ENCODE results near the gene PPP2R3B.
"Not testable (repeated sequence)": the region's sequence is repeated elsewhere in the genome, so short reads cannot be mapped to it uniquely, and the experiment has no call there.

PPP2R3B gene

GRCh38 chrX:402857-403256, 16.1 kb upstream of the PPP2R3B start:
- no peak for DNase-seq

- no peak for DNase-seq
Measured at GRCh38 chrX:400258-400657, 13.6 kb upstream of the PPP2R3B start.

GRCh38 chrX:397575-397974, 10.9 kb upstream of the PPP2R3B start:
- no peak for DNase-seq

GRCh38 chrX:394830-395229, 8.1 kb upstream of the PPP2R3B start:
- DNase-seq: no peak

- no peak for DNase-seq
Measured at GRCh38 chrX:392575-392846, 5.8 kb upstream of the PPP2R3B start.

- no peak for DNase-seq
Measured at GRCh38 chrX:391717-392574, 5.2 kb upstream of the PPP2R3B start.

- no peak for DNase-seq
Measured at GRCh38 chrX:390459-390858, 3.8 kb upstream of the PPP2R3B start.

- no peak for DNase-seq
Measured at GRCh38 chrX:389021-389441, 2.3 kb upstream of the PPP2R3B start.

GRCh38 chrX:387729-388128, 1.0 kb upstream of the PPP2R3B start:
- DNase-seq: no peak

GRCh38 chrX:386239-386767, 404 bp downstream of the PPP2R3B start:
- no peak for DNase-seq

- DNase-seq: not testable (repeated sequence)
Measured at GRCh38 chrX:385736-386135, 971 bp downstream of the PPP2R3B start.

- DNase-seq: no peak
Measured at GRCh38 chrX:384861-385260, 1.8 kb downstream of the PPP2R3B start.

GRCh38 chrX:378443-378842, 8.3 kb downstream of the PPP2R3B start:
- no peak for DNase-seq

GRCh38 chrX:376206-376605, 10.5 kb downstream of the PPP2R3B start:
- DNase-seq: not testable (repeated sequence)

- DNase-seq: no peak
Measured at GRCh38 chrX:375181-376036, 11.3 kb downstream of the PPP2R3B start.

- DNase-seq: no peak
Measured at GRCh38 chrX:374596-374995, 12.1 kb downstream of the PPP2R3B start.

GRCh38 chrX:373641-374471, 12.9 kb downstream of the PPP2R3B start:
- DNase-seq: no peak

- no peak for DNase-seq
Measured at GRCh38 chrX:372856-373640, 13.7 kb downstream of the PPP2R3B start.

GRCh38 chrX:371907-372306, 14.8 kb downstream of the PPP2R3B start:
- no peak for DNase-seq

- DNase-seq: no peak
Measured at GRCh38 chrX:370963-371745, 15.6 kb downstream of the PPP2R3B start.

GRCh38 chrX:370244-370962, 16.3 kb downstream of the PPP2R3B start:
- DNase-seq: no peak

Data from SHP77 treated with DMSO at 0.1 percent for 48 hours (cell line).